ACC112 (cell line): ENCODE measurements around the gene PRTFDC1.

ENCODE experiments used
- H2AFZ ChIP-seq: fragments of 200-600 bp; sonication (generic); one replicate; pipeline ENCODE4 v1.6.0; 2017; ENCODE audit warnings: antibody characterized with exemption, low read length; ENCODE audit not compliant: unreplicated experiment
- H3K27ac ChIP-seq: fragments of 200-600 bp; sonication (generic); 2 replicates; pipeline ENCODE4 v1.5.1; 2014; ENCODE audit warnings: low read depth, mild to moderate bottlenecking, antibody characterized with exemption, low read length, moderate library complexity
- H3K27me3 ChIP-seq: fragments of 200-600 bp; sonication (generic); 2 replicates; pipeline ENCODE4 v1.6.1; 2014; ENCODE audit warnings: mild to moderate bottlenecking, antibody characterized with exemption, low read length, moderate library complexity, mixed read lengths; ENCODE audit not compliant: insufficient read depth
- H3K36me3 ChIP-seq: fragments of 200-600 bp; sonication (generic); 2 replicates; pipeline ENCODE4 v1.6.1; 2016; ENCODE audit warnings: mild to moderate bottlenecking, antibody characterized with exemption, low read length, moderate library complexity, mixed read lengths; ENCODE audit not compliant: insufficient read depth
- H3K4me1 ChIP-seq: fragments of 200-600 bp; sonication (generic); one replicate; pipeline ENCODE4 v1.6.1; 2016; ENCODE audit warnings: low read length, mixed read lengths; ENCODE audit not compliant: insufficient read depth, unreplicated experiment, control insufficient read depth
- H3K4me3 ChIP-seq: fragments of 200-600 bp; sonication (generic); 2 replicates; pipeline ENCODE4 v1.5.1; 2014; ENCODE audit warnings: mild to moderate bottlenecking, low read depth, low read length
- H3K79me2 ChIP-seq: fragments of 200-600 bp; sonication (generic); one replicate; pipeline ENCODE4 v1.6.0; 2016; ENCODE audit warnings: low read length; ENCODE audit not compliant: control insufficient read depth, unreplicated experiment, insufficient read depth

Gene PRTFDC1

DNA sequence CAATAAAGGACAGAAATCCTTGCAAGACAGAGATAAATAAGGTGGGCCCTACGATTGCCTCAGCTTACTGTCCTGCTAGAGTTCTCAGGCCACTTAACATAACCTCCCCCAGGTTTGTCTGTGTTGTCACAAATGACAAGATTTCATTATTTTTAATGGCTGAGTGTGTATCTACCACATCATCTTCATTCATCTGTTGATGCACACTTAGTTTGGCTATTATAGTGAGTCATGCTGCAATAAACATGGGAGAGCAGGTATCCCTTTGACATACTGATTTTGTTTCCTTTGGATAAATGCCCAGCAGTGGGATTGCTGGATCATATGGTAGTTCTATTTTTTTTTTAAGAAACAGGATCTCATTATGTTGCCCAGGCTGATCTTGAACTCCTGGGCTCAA lies 60.6 kb downstream of the PRTFDC1 start:
- Histone ChIP-seq H2AFZ (no peak overlapping the region), H3K4me1 (peaks cover 61% of the 10 kb centered on the region), H3K27me3 (no peaks in the 10 kb centered on the region), H3K27ac (peak overlapping the region; percentile 77), H3K79me2 (peaks cover 3% of the 10 kb centered on the region), H3K36me3 (no peaks in the 10 kb centered on the region), H3K4me3 (no peak overlapping the region)

DNA sequence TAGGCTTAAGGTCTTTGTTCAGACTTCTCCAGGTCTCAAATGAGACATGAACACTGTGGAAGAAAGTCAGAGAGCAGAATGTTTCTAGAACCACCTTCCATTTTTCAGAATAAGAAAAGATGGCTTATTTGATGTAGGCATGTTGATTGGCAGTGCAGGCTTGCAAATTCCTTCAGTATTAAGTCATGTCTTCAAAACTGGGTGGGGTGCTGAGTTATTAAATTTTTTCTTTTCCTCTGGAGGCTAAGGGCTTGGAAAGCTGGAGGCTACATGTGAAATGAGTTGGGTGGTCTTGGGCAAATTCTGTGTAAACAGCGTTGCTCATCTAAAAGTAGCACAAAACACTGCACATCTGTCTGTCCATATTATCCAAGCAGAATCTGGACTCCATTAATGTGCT lies 62.8 kb downstream of the PRTFDC1 start:
- H3K27ac ChIP-seq: peak overlapping the region; percentile 20; the same call in 1 of the 2 replicates

DNA sequence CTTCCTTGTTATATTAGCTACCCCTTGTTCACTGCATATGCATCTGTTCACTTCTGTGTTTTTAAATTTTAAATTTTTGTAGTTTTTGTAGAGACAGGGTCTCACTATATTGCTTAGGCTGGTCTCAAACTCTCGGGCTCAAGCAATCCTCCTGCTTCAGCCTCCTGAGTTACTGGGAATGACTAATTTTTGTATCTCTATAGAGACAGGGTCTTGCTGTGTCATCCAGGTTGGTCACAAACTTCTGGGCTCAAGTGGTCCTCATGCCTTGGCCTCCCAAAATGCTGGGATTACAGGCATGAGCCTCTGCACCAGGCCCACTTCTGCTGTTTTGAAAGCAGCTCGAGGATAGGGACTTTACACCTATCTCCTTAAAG lies 64.6 kb downstream of the PRTFDC1 start:
- Histone ChIP-seq H2AFZ (no peak overlapping the region), H3K79me2 (no peaks in the 10 kb centered on the region), H3K27ac (no peak overlapping the region), H3K4me3 (no peak overlapping the region), H3K36me3 (no peaks in the 10 kb centered on the region), H3K4me1 (peaks cover 36% of the 10 kb centered on the region), H3K27me3 (no peaks in the 10 kb centered on the region)

More for the DNA sequence above, 62.8 kb downstream of the PRTFDC1 start:
- Histone ChIP-seq H2AFZ (no peak overlapping the region), H3K4me1 (peaks cover 54% of the 10 kb centered on the region), H3K36me3 (no peaks in the 10 kb centered on the region), H3K4me3 (no peak overlapping the region), H3K27me3 (no peaks in the 10 kb centered on the region), H3K79me2 (peaks cover 3% of the 10 kb centered on the region)

DNA sequence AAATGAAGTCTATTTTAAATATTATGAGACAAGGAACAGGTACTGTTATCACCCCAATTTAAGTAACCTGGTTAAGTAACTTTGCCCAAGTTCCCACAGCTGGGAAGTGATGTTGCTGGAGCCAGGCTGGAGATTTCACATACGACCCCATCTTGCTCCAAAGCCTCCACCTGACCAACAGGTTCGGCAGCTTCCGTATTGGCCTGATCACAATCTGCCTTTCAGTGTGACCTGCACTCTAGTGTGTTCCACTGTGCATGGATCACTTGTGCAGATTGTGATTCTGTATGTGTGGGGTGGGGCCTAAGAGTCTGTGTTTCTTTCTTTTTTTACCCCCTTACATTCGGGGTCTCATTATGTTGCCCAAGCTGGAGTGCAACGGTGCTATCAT lies 66.1 kb downstream of the PRTFDC1 start:
- no peaks in the 10 kb centered on the region for H3K36me3 ChIP-seq
- H3K27ac ChIP-seq: no peak overlapping the region
- H3K4me3 ChIP-seq: no peak overlapping the region
- peaks cover 2% of the 10 kb centered on the region for H3K79me2 ChIP-seq
- H2AFZ ChIP-seq: no peak overlapping the region
- H3K27me3 ChIP-seq: no peaks in the 10 kb centered on the region
- H3K4me1 ChIP-seq: peaks cover 22% of the 10 kb centered on the region

DNA sequence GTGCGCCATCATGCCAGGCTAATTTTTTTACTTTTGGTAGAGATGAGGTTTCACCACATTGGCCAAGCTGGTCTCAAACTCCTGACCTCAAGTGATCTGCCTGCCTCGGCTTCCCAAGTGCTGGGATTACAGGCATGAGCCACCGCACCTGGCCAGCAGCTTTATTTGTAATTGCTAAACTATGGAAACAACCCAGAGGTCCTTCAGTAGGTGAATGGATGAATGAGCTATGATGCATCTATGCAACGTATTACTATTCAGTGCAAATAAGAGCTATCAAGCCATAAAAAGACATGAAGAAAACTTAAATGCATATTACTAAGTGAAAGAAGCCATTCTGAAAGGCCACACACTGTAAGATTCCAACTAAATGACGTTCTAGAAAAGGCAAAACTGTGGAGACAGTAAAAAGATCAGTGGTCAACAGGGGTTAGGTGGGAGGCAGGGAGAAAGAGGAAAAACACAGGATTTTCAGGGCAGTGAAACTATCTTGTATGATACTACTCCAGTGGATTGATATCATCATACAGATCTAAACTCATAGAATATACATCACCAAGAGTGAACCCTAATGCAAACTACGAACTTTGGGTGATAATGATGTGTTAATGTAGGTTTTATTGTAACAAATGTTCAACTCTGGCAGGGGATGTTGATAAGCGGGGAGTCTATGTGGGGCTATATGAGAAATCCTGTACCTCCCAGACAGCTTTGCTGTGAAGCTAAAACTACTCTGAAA lies 66.7 kb downstream of the PRTFDC1 start:
- Histone ChIP-seq H3K4me3 (no peak overlapping the region), H3K4me1 (peaks cover 16% of the 10 kb centered on the region)

DNA sequence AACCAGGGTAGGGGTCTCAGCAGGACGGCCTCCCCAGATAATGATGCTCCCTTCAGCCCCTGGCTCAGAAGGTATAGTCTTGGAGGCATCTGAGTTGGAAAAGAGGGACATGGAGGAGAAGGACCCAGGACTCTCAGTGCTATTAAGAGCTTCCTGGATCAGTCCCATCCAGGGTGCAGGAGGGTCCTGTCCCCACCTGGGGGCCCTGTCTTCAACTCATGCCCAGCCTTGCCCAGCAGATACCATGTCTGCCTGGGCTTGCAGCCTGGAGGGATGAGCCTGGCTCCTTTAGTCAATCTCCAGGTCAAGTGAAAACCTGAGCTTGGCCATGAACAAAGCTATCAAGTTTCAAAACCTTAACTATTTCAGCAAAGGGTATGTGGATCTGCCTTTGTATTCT lies 67.6 kb downstream of the PRTFDC1 start:
- no peak overlapping the region for H3K27ac ChIP-seq
- no peak overlapping the region for H3K4me3 ChIP-seq
- H3K4me1 ChIP-seq: peaks cover 7% of the 10 kb centered on the region
- no peaks in the 10 kb centered on the region for H3K27me3 ChIP-seq
- H3K79me2 ChIP-seq: peaks cover 3% of the 10 kb centered on the region
- no peak overlapping the region for H2AFZ ChIP-seq
- no peaks in the 10 kb centered on the region for H3K36me3 ChIP-seq

More for the DNA sequence above, 66.7 kb downstream of the PRTFDC1 start:
- no peaks in the 10 kb centered on the region for H3K27me3 ChIP-seq
- no peak overlapping the region for H3K27ac ChIP-seq
- no peak overlapping the region for H2AFZ ChIP-seq
- no peaks in the 10 kb centered on the region for H3K36me3 ChIP-seq
- peaks cover 3% of the 10 kb centered on the region for H3K79me2 ChIP-seq

DNA sequence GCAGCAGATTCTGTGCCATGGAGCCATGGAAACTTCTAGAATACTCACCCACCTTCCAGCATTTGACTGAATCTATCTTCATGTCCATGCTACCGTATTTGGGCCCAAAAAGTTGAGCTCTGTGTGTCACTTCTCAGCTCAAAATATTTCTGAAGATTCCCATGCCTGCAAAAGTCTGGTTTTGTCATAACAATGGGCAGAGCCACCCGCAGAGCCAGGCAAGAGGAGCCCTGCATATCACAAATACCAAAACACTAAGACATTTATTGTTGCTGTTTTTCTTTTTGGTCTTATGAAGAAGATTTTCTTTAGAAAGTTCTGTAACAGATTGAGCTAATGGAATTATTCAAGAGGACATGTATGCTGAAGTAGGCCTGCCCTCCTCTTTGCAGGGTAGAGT lies 68.1 kb downstream of the PRTFDC1 start:
- H3K4me1 ChIP-seq: peaks cover 2% of the 10 kb centered on the region
- H3K27me3 ChIP-seq: no peaks in the 10 kb centered on the region
- H3K79me2 ChIP-seq: peaks cover 3% of the 10 kb centered on the region
- no peak overlapping the region for H2AFZ ChIP-seq
- H3K27ac ChIP-seq: no peak overlapping the region
- H3K4me3 ChIP-seq: no peak overlapping the region
- H3K36me3 ChIP-seq: no peaks in the 10 kb centered on the region

DNA sequence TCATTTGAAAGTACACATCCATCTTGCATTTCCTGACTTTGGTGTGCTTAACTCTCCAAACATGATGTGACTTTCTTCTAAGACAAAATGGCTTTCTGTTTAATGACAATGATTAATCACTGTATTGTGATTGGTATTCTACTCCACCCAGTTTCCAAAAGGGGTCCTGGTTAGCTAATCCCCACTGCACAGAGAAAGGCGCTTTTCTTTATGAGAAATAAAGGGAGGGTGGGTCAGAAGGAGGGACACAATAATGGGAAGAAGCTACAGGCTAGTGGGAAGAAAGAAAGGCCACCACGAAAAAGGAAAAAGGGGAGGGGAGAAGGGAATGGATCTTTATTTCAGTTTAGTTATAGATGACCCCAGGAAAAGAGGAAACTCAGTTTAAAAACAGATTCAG lies 69.2 kb downstream of the PRTFDC1 start:
- Histone ChIP-seq H2AFZ (no peak overlapping the region), H3K27ac (no peak overlapping the region), H3K4me3 (no peak overlapping the region), H3K79me2 (peaks cover 3% of the 10 kb centered on the region), H3K4me1 (no peaks in the 10 kb centered on the region), H3K27me3 (no peaks in the 10 kb centered on the region), H3K36me3 (no peaks in the 10 kb centered on the region)

DNA sequence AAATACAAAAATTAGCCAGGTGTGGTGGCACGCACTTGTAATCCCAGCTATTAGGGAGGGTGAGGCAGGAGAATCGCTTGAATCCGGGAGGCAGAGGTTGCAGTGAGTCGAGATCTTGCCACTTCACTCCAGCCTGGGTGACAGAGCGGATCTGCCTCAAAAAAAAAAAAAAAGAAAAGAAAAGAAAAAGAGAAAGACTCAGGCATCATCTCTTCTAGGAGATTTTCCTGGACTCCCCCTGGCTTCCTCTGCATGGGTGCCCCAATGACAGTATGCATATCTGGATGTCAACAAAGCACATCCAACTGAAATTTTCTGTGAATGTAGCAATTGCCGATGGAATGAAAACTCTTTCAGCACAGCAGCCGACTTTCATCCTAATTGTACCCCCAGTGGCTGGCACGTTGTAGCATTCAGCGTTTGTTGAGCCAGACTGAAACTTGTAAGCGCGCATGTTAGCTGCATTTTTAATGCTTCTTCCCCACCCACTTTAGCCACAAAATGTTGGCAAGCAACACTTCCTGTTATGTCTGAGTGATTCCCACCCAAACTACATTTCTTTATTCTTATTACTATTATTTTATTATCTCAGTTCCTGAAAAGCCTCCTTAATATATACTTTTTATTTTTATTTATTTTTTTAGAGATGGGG lies 70.2 kb downstream of the PRTFDC1 start:
- no peak overlapping the region for H2AFZ ChIP-seq
- no peaks in the 10 kb centered on the region for H3K36me3 ChIP-seq
- peaks cover 3% of the 10 kb centered on the region for H3K79me2 ChIP-seq
- H3K4me3 ChIP-seq: no peak overlapping the region
- no peaks in the 10 kb centered on the region for H3K4me1 ChIP-seq
- H3K27ac ChIP-seq: no peak overlapping the region
- no peaks in the 10 kb centered on the region for H3K27me3 ChIP-seq

DNA sequence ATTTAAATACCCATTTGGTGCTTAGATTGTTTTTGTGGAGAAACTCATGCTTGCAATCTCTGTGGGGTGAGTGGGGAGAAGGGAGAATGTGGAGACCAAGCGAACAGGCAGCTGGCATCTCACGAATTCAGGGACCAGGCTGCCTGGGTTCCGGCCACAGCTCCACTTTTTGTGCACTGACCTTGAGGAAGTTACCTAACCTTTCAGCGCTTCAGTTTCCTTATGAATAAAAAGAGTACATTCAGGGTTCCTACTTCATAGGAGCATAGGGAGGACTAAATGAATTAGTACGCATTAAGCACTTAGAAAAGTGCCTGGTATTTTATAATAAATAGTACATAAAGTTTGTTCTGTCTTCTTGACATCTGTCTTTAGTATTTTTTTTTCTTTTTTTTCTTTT lies 72.5 kb downstream of the PRTFDC1 start:
- H2AFZ ChIP-seq: no peak overlapping the region
- no peaks in the 10 kb centered on the region for H3K27me3 ChIP-seq
- H3K79me2 ChIP-seq: peaks cover 3% of the 10 kb centered on the region

DNA sequence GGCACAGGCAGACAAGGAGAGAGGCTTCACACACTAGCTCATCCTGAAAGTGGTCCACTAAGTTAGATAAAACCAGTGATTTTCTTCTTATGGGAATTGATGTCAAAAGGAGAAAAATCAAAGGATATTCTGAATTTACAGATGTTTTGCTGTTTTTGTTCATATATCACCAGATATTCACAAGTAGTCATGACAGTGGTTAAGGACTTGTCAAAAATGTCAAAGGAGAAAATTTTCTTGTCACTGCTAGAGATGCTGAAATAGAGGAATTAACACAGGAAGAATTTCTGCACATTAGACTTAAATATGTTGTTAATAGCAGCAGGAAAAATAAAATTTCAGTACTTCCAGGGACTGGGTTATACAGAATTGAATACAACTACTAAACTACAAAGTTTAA lies 78.3 kb downstream of the PRTFDC1 start:
- peak overlapping the region; percentile 91; the same call in 1 of the 2 replicates for H3K27ac ChIP-seq
- peaks cover 25% of the 10 kb centered on the region for H3K4me1 ChIP-seq
- H2AFZ ChIP-seq: no peak overlapping the region
- H3K4me3 ChIP-seq: no peak overlapping the region
- H3K79me2 ChIP-seq: no peaks in the 10 kb centered on the region
- H3K36me3 ChIP-seq: 0 out of 2 replicates have a peak, but pooled peaks cover 8% of the 10 kb centered on the region
- H3K27me3 ChIP-seq: no peaks in the 10 kb centered on the region

More for the DNA sequence above, 72.5 kb downstream of the PRTFDC1 start:
- Histone ChIP-seq H3K4me3 (no peak overlapping the region), H3K36me3 (0 out of 2 replicates have a peak, but pooled peaks cover 5% of the 10 kb centered on the region), H3K27ac (no peak overlapping the region), H3K4me1 (no peaks in the 10 kb centered on the region)
